Hepatocyte (in vitro differentiated cells): Measurements from ENCODE around the gene LATS2. TPM values are rescaled to one million over a fixed set of nuclear protein-coding genes. Genes with fewer than 3 reads are reported as not detected.
"Not testable (repeated sequence)": the region's sequence is repeated elsewhere in the genome, so short reads cannot be mapped to it uniquely, and the experiment has no call there.

Experiments
- DNase-seq: peaks from one replicate; pipeline ENCODE4 v3.0.0-alpha.2; 2016; ENCODE audit warnings: low spot score
- H2AFZ ChIP-seq: fragments of 200-600 bp; sonication (generic); 2 replicates; pipeline ENCODE4 v1.6.0; 2016; ENCODE audit warnings: antibody characterized with exemption, mild to moderate bottlenecking
- H3K27ac ChIP-seq: fragments of 200-600 bp; sonication (generic); 2 replicates; pipeline ENCODE4 v1.5.1; 2016; ENCODE audit warnings: mild to moderate bottlenecking
- H3K27me3 ChIP-seq: fragments of 200-600 bp; sonication (generic); 2 replicates; pipeline ENCODE4 v1.6.1; 2016
- H3K36me3 ChIP-seq: fragments of 200-600 bp; sonication (generic); replicated peaks from 2 replicates; pipeline ENCODE4 v1.5.1; 2016; ENCODE audit warnings: low read depth; ENCODE audit not compliant: insufficient read depth
- H3K4me1 ChIP-seq: fragments of 200-600 bp; sonication (generic); 2 replicates; pipeline ENCODE4 v1.5.1; 2016; ENCODE audit warnings: mild to moderate bottlenecking, moderate library complexity; ENCODE audit not compliant: insufficient read depth
- H3K4me2 ChIP-seq: fragments of 200-600 bp; sonication (generic); 2 replicates; pipeline ENCODE4 v1.6.0; 2016
- H3K4me3 ChIP-seq: fragments of 200-600 bp; sonication (generic); 2 replicates; pipeline ENCODE4 v1.5.1; 2016; ENCODE audit warnings: mild to moderate bottlenecking
- H3K79me2 ChIP-seq: fragments of 200-600 bp; sonication (generic); 2 replicates; pipeline ENCODE4 v1.6.0; 2017; ENCODE audit warnings: mild to moderate bottlenecking
- H3K9me2 ChIP-seq: fragments of 200-600 bp; sonication (generic); replicated peaks from 2 replicates; pipeline ENCODE4 v1.6.0; 2017; ENCODE audit warnings: mild to moderate bottlenecking; ENCODE audit not compliant: insufficient read depth
- H3K9me3 ChIP-seq: fragments of 200-600 bp; sonication (generic); 2 replicates; pipeline ENCODE4 v1.5.1; 2016; ENCODE audit warnings: low read depth, mild to moderate bottlenecking
- H4K20me1 ChIP-seq: fragments of 200-600 bp; sonication (generic); 2 replicates; pipeline ENCODE4 v1.6.0; 2016; ENCODE audit warnings: mild to moderate bottlenecking; ENCODE audit not compliant: insufficient read depth, poor library complexity, severe bottlenecking
- EZH2 ChIP-seq: fragments of 200-600 bp; sonication (generic); IDR thresholded peaks from 2 replicates; pipeline ENCODE4 v1.6.1; 2016; ENCODE audit warnings: antibody characterized with exemption, mild to moderate bottlenecking, borderline replicate concordance
- EZH2phosphoT487 ChIP-seq: fragments of 200-600 bp; sonication (generic); IDR thresholded peaks from one replicate; pipeline ENCODE4 v1.6.1; 2018; ENCODE audit warnings: antibody characterized with exemption, mild to moderate bottlenecking, low read depth, moderate library complexity; ENCODE audit not compliant: unreplicated experiment, severe bottlenecking
- WGBS: methylation state at CpG from one replicate; pipeline ENCODE4 v1.1.6; 2016; ENCODE audit warnings: low lambda C conversion rate; ENCODE audit errors: missing lambda C conversion rate; 5-methylcytosine and 5-hydroxymethylcytosine counted together
- polyA plus RNA-seq: library from polyadenylated mRNA; unstranded; fragments of >200 nt; fragmentation: Nextera tagmentation; extraction: Ambion mirVana; gene quantifications from 2 replicates; pipeline ENCODE4 v1.2.1, GENCODE V29; 2016
- total RNA-seq: library from RNA; depleted of rRNA; stranded (reverse); fragments of >200 nt; gene quantifications from 2 replicates; pipeline ENCODE4 v1.2.3, GENCODE V29; 2014
- TF ChIP-seq, protein P1 (sequence below): fragments of 200-600 bp; sonication (generic); IDR thresholded peaks from 2 replicates; pipeline ENCODE4 v1.5.1; 2016; ENCODE audit warnings: antibody characterized with exemption, mild to moderate bottlenecking; ENCODE audit not compliant: poor library complexity

LATS2 gene
- total and polyA plus RNA-seq, 2 experiments from 2014 or later, result 6.2 to 15.5 TPM

DNA sequence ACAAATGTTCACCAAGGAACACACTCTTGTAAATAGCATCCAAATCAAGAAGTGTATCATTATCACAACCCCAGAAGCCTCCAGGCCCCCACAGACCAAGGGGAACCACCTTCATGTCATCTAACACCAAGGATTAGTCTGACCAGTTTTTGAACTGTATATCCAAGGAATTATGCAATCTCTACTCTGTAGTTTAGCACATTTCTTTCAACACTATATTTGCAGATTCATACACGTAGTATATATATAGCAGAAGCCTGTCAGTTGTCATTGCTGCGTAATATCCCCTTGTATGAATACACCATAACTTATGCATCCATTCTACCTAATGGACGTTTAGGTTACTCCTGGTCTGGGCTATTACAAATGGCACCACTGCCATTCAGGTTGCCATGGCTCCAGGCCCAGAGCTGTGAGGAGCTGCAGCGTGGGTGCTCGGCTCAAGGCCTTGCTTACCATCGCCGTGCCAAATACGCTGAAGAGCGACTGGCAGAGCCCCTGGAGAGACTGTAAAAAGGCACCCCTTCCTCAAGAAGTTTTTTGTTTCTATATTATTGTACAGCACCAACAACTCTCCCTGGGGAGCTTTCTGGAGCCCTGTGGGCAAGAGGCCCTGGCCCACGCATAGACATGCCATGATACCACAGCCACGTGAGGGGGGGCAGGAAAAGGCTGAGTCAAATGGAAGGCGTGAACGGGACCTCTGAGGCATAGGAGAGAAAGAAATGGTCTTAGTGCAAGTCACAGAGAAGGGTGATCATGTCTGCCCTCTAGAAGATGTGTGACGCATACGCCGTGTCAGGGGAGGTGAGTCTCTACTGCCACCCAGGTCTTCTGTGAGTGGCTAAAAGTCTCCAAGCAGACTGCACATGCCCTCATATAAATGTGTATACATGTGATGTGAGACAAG, 10.8 kb downstream of the LATS2 start:
- Histone ChIP-seq H4K20me1 (peaks cover 84% of the 10 kb centered on the region), H3K4me1 (no peaks in the 10 kb centered on the region)

DNA sequence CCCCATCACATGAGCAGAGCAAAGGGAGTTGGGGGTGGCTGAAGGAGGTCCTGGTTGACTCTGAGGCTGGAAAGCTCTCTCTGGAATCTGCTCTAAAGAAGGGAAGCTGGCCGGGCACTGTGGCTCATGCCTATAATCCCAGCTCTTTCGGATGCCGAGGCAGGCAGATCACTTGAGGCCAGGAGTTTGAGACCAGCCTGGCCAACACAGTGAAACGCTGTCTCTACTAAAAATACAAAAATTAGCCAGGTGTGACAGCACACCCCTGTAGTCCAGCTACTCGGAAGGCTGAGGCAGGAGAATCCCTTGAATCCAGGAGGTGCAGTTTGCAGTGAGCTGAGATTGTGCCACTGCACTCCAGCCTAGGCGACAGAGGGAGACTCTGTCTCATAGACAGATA, 11.7 kb downstream of the LATS2 start:
- H3K9me2 ChIP-seq, H3K4me2 ChIP-seq, DNase-seq, H3K36me3 ChIP-seq, H2AFZ ChIP-seq, H3K4me1 ChIP-seq, H3K9me3 ChIP-seq, H3K27me3 ChIP-seq, H3K4me3 ChIP-seq, H3K27ac ChIP-seq: not testable (repeated sequence)
- 92% methylated on average over 6 of the region's 6 CpGs for WGBS
- peaks cover 84% of the 10 kb centered on the region for H4K20me1 ChIP-seq
- H3K79me2 ChIP-seq, result peaks cover 99% of the 10 kb centered on the region

More for the DNA sequence above, 10.8 kb downstream of the LATS2 start:
- 95% methylated on average over 16 of the region's 16 CpGs for WGBS
- Histone ChIP-seq H3K27me3 (no peaks in the 10 kb centered on the region), H3K36me3 (no peaks in the 10 kb centered on the region), H3K27ac (no peak overlapping the region), H3K9me2 (no peaks in the 10 kb centered on the region), H3K9me3 (no peaks in the 10 kb centered on the region), H3K4me2 (no peak overlapping the region), H3K79me2 (peaks cover 99% of the 10 kb centered on the region), H3K4me3 (no peak overlapping the region), H2AFZ (no peak overlapping the region)
- TF ChIP-seq, protein P1, sequence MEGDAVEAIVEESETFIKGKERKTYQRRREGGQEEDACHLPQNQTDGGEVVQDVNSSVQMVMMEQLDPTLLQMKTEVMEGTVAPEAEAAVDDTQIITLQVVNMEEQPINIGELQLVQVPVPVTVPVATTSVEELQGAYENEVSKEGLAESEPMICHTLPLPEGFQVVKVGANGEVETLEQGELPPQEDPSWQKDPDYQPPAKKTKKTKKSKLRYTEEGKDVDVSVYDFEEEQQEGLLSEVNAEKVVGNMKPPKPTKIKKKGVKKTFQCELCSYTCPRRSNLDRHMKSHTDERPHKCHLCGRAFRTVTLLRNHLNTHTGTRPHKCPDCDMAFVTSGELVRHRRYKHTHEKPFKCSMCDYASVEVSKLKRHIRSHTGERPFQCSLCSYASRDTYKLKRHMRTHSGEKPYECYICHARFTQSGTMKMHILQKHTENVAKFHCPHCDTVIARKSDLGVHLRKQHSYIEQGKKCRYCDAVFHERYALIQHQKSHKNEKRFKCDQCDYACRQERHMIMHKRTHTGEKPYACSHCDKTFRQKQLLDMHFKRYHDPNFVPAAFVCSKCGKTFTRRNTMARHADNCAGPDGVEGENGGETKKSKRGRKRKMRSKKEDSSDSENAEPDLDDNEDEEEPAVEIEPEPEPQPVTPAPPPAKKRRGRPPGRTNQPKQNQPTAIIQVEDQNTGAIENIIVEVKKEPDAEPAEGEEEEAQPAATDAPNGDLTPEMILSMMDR, result no peak
- no peak for TF ChIP-seq EZH2
- no peak for DNase-seq

DNA sequence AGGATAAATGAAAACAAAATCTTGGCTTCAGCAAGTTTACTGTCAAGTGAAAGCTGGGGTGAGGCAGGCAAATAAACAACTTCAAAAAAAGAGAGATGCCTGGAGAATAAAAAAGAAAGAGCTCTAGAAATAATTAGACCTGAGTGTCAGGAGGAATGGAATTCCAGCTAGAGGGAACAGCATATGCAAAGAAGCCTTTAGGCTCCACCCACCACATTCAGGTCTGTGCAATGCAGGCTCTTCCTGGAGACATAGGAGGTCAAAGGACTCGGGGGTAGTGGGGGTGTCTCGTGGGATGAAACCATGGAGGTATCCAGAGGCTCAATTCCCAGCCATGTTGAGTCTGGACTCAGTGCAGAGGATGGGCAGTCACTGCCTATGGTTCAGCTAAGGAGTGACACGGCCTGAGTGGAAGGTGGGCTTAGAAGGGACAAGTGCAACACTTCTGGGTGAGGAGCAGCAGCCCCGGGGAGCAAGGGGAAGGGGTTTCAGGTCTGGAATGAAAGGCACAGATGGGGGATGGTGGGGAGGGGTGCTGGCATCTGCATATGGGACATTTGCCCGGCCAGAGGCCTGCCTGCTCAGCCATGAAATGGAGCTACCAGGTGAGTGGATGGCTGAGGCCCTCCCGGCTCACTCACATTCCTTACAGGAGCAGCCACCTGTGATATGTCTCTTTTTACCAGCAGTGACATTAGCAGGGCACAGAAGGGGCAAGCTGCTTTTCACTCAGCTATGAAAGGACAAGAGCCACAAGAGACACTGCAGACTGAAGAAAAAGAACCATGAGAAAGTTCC, 12.3 kb downstream of the LATS2 start:
- Histone ChIP-seq H3K27ac (no peak overlapping the region), H4K20me1 (peaks cover 84% of the 10 kb centered on the region), H3K79me2 (peaks cover 94% of the 10 kb centered on the region), H2AFZ (no peak overlapping the region), H3K9me2 (no peaks in the 10 kb centered on the region), H3K4me2 (no peak overlapping the region), H3K9me3 (no peaks in the 10 kb centered on the region), H3K4me3 (no peak overlapping the region), H3K4me1 (no peaks in the 10 kb centered on the region), H3K27me3 (no peaks in the 10 kb centered on the region), H3K36me3 (no peaks in the 10 kb centered on the region)
- 92% methylated on average over 6 of the region's 6 CpGs for WGBS
- TF ChIP-seq EZH2phosphoT487, result no peak
- TF ChIP-seq EZH2, result no peak
- TF ChIP-seq, protein P1, result no peak
- DNase-seq, result no peak
